ENCODE measurements around the gene PFKFB4. TPM values are rescaled to one million over a fixed set of nuclear protein-coding genes. Genes with fewer than 3 reads are reported as not detected.

PFKFB4 gene
- total and polyA plus RNA-seq, 10 of the 15 experiments (the other 5 are each of a cell fraction or from before 2014, with no cell fraction given): 0.37 to 89.1 (median 5.2) TPM

GRCh38 chr3:48477959-48478520 is 78.6 kb downstream of the PFKFB4 start:
- Histone ChIP-seq H3K4me2 (ENCODE audit: control insufficient read depth, insufficient read depth) (peak overlapping the region; percentile 9; the same call in 1 of the 2 replicates), H3K27me3 (replicated peaks in 1 of 2; ENCODE audit: control insufficient read depth in 2 of 2, insufficient read depth in 2 of 2, low read length in 1 of 2) (no peaks in the 10 kb centered on the region), H4K20me1 (ENCODE audit: control insufficient read depth, insufficient read depth) (no peaks in the 10 kb centered on the region), H3K27ac (ENCODE audit: control insufficient read depth, insufficient read depth) (no peak overlapping the region), H3K4me3 (no peak overlapping the region), H3K9me3 (replicated peaks; ENCODE audit: control insufficient read depth, insufficient read depth, low read length) (no peaks in the 10 kb centered on the region), H3K9ac (ENCODE audit: control insufficient read depth, insufficient read depth, low read length) (no peak overlapping the region; the same call in 1 of the 2 replicates), H3K79me2 (ENCODE audit: control insufficient read depth, insufficient read depth, low read length) (no peaks in the 10 kb centered on the region), H2AFZ (ENCODE audit: control insufficient read depth, low read depth, low read length) (no peak overlapping the region), H3K36me3 (ENCODE audit: control insufficient read depth in 2 of 2, insufficient read depth in 2 of 2, low read length in 1 of 2) (no peaks in the 10 kb centered on the region), H3K4me1 (ENCODE audit: control insufficient read depth, insufficient read depth, low read length) (peaks cover 21% of the 10 kb centered on the region)
- no TSS peak for BruUV-seq (replicated peaks)
- ATAC-seq: no peak
- no peak for FAIRE-seq
- in situ Hi-C loops (cut with MboI) (no loop called here), intact Hi-C loops (cut with micrococcal nuclease; ENCODE audit: unreplicated experiment) (no loop called here)
- no peak for DNase-seq (ENCODE audit: low read depth, low spot score)
- TF ChIP-seq ZZZ3 (IDR thresholded peaks at IDR 0.05; ENCODE audit: control insufficient read depth, insufficient read length, low read depth) (no peak), RUNX3 (IDR thresholded peaks at IDR 0.05; ENCODE audit: low read length) (no peak), SREBF1 (IDR thresholded peaks at IDR 0.05; ENCODE audit: low read length) (no peak), NKRF (conservative IDR thresholded peaks at IDR 0.05) (no peak), IRF4 (IDR thresholded peaks at IDR 0.05; ENCODE audit: low read depth, low read length) (no peak), E4F1 (IDR thresholded peaks at IDR 0.05; ENCODE audit: borderline replicate concordance, partially characterized antibody) (no peak), IKZF1 (conservative IDR thresholded peaks at IDR 0.05) (no peak)
- ChIA-PET SMC1A (ENCODE audit: uncharacterized antibody, unreplicated experiment) (no interaction called here), RAD21 (ENCODE audit: unreplicated experiment) (no interaction called here), CTCF (no interaction called here), POLR2A (no interaction called here)
- 88% methylated on average over 9 of the region's 9 CpGs for WGBS (ENCODE audit: insufficient coverage, insufficient replicate concordance, low lambda C conversion rate, missing lambda C conversion rate)
